Brain pericyte (primary cell): ENCODE results near the gene CREBL2.

Experiments
- DNase-seq: peaks from one replicate; pipeline ENCODE4 v3.0.0-alpha.2; 2012; ENCODE audit warnings: low read depth, low spot score

Gene CREBL2

GRCh38 chr12:12676605-12677004 lies 64.9 kb downstream of the CREBL2 start:
- DNase-seq, result no peak

- no peak for DNase-seq
Measured at GRCh38 chr12:12681061-12681765, 69.5 kb downstream of the CREBL2 start.

- no peak for DNase-seq
Measured at GRCh38 chr12:12682284-12682683, 70.6 kb downstream of the CREBL2 start.

- no peak for DNase-seq
Measured at GRCh38 chr12:12683136-12683697, 71.5 kb downstream of the CREBL2 start.

GRCh38 chr12:12683725-12684124 lies 72.0 kb downstream of the CREBL2 start:
- no peak for DNase-seq

- no peak for DNase-seq
Measured at GRCh38 chr12:12684375-12685106, 72.9 kb downstream of the CREBL2 start.

GRCh38 chr12:12685305-12685704 lies 73.6 kb downstream of the CREBL2 start:
- no peak for DNase-seq

GRCh38 chr12:12686472-12686871 lies 74.8 kb downstream of the CREBL2 start:
- DNase-seq, result no peak

GRCh38 chr12:12686925-12687324 lies 75.2 kb downstream of the CREBL2 start:
- no peak for DNase-seq

- no peak for DNase-seq
Measured at GRCh38 chr12:12689647-12690300, 78.1 kb downstream of the CREBL2 start.

GRCh38 chr12:12691549-12691948 lies 79.9 kb downstream of the CREBL2 start:
- DNase-seq, result no peak

- DNase-seq, result no peak
Measured at GRCh38 chr12:12693111-12693671, 81.5 kb downstream of the CREBL2 start.
